Bronchial epithelial cell (primary cell): ENCODE results near the gene STK11. TPM values are rescaled to one million over a fixed set of nuclear protein-coding genes. Genes with fewer than 3 reads are reported as not detected.
A peak's percentile ranks its signal among the peaks of the same experiment; 100 is the strongest.

Source experiments
- DNase-seq: peaks from one replicate; pipeline ENCODE4 v3.0.0-alpha.2; 2010; ENCODE audit warnings: low read depth
- FAIRE-seq: peaks from 2 replicates; lab custom pipeline; 2011; peaks lifted over from hg19 to GRCh38; lab: Jason Lieb, UNC
- H3K27me3 ChIP-seq: 2 replicates; pipeline ENCODE4 v1.5.1; 2011; ENCODE audit warnings: low read length; ENCODE audit not compliant: control insufficient read depth, insufficient read depth
- H3K36me3 ChIP-seq: 2 replicates; pipeline ENCODE4 v1.5.1; 2011; ENCODE audit warnings: low read length; ENCODE audit not compliant: control insufficient read depth, insufficient read depth
- H3K4me3 ChIP-seq: 2 replicates; pipeline ENCODE4 v1.5.1; 2011; ENCODE audit warnings: mild to moderate bottlenecking, low read depth, low read length, control low read depth
- total RNA-seq: library from RNA; depleted of rRNA; stranded (reverse); fragments of >200 nt; gene quantifications from 2 replicates; pipeline ENCODE4 v1.2.1, GENCODE V29; 2014
- TF ChIP-seq, protein P1 (sequence below): IDR thresholded peaks from 2 replicates; pipeline ENCODE4 v1.5.1; 2011; ENCODE audit warnings: mild to moderate bottlenecking, moderate library complexity, low read length, control low read depth, inconsistent platforms; ENCODE audit not compliant: insufficient read depth, severe bottlenecking

Gene STK11
- total RNA-seq, 1 donor from 2014 or later = 117 TPM

- TF ChIP-seq, protein P1, sequence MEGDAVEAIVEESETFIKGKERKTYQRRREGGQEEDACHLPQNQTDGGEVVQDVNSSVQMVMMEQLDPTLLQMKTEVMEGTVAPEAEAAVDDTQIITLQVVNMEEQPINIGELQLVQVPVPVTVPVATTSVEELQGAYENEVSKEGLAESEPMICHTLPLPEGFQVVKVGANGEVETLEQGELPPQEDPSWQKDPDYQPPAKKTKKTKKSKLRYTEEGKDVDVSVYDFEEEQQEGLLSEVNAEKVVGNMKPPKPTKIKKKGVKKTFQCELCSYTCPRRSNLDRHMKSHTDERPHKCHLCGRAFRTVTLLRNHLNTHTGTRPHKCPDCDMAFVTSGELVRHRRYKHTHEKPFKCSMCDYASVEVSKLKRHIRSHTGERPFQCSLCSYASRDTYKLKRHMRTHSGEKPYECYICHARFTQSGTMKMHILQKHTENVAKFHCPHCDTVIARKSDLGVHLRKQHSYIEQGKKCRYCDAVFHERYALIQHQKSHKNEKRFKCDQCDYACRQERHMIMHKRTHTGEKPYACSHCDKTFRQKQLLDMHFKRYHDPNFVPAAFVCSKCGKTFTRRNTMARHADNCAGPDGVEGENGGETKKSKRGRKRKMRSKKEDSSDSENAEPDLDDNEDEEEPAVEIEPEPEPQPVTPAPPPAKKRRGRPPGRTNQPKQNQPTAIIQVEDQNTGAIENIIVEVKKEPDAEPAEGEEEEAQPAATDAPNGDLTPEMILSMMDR = no peak
- no peaks in the 10 kb centered on the region for H3K27me3 ChIP-seq
- FAIRE-seq (no peak), DNase-seq (no peak)
- H3K4me3 ChIP-seq = no peak overlapping the region
- H3K36me3 ChIP-seq = peaks cover 2% of the 10 kb centered on the region
These were observed 33.1 kb downstream of the STK11 start for GRCh38 chr19:1238369-1239303.

DNA sequence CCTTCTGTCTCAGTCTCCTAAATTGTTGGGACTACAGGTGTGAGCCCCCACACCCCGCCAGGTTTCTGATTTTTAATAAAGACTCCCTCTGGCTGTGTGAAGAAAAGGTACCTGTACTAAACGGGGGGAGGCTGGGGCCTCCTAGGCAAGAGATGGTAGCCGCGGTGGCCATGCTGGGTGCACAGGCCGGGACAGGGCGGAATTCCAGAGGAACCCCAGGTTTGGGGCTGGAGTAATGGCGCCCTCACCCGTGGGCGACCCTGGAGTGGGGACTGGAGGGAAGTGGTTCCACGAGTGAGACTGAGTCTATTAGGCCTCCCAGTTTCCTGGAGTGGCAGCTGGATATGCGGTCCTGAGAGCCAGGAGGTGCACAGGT, 33.8 kb downstream of the STK11 start:
- Histone ChIP-seq H3K27me3 (no peaks in the 10 kb centered on the region), H3K36me3 (peaks cover 5% of the 10 kb centered on the region), H3K4me3 (no peak overlapping the region)
- TF ChIP-seq, protein P1 = no peak
- DNase-seq (no peak), FAIRE-seq (no peak)

GRCh38 chr19:1239796-1240737, 34.5 kb downstream of the STK11 start:
- peak; percentile 64 for DNase-seq

DNA sequence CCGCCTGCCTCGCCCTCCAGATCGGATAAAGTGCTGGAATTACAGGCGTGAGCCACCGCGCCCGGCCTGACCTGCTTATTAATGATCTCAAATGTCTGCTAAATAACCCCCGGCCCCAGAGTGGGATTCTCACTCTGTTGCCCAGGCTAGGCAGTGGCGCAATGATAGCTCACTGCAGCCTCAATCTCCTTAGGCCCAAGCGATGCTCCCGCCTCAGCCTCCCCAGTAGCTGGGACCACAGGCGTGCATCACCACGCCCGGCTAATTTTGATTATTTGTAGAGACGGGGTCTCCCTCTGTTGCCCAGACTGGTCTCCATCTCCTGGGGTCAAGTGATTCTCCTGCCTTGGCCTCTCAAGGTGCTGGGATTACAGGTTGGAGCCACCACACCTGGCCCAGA, 35.3 kb downstream of the STK11 start:
- H3K36me3 ChIP-seq = peaks cover 3% of the 10 kb centered on the region
- H3K4me3 ChIP-seq = peak overlapping the region; percentile 31
- DNase-seq = no peak
- no peaks in the 10 kb centered on the region for H3K27me3 ChIP-seq
- TF ChIP-seq, protein P1 = no peak
- FAIRE-seq = no peak

More at GRCh38 chr19:1239796-1240737, 34.5 kb downstream of the STK11 start:
- no peak for FAIRE-seq
- Histone ChIP-seq H3K36me3 (peaks cover 5% of the 10 kb centered on the region), H3K4me3 (peak overlapping the region; percentile 31), H3K27me3 (no peaks in the 10 kb centered on the region)
- TF ChIP-seq, protein P1 = peak; percentile 81

DNA sequence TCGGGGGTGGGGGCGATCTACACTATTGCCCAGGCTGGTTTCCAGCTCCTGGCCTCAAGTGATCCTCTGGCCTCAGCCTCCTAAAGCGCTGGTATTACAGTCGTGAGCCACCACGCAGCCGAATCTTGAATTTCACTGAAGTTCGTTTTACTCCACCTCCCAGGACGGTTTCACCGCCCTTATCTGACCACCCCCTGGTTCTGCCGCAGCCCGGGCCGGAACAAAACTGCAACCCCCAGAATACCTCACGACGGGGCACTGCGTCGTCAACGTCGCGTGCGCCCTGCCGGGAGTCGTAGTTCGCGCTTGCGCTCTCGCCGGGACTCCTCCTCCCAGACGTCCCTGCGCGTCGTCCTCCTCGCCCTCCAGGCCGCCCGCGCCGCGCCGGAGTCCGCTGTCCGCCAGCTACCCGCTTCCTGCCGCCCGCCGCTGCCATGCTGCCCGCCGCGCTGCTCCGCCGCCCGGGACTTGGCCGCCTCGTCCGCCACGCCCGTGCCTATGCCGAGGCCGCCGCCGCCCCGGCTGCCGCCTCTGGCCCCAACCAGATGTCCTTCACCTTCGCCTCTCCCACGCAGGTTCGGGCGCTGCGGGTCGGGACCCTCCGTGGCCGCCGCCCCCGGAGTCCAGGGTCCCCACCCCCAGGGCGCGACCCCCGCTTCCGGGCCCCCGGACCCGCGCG, 36.0 kb downstream of the STK11 start, which contains the start of gene ATP5F1D:
Gene ATP5F1D, plus strand, starts transcription at position 335 of the 679 bp plus-strand sequence. Its CDS starts 100 bp downstream, at position 435.
- Histone ChIP-seq H3K27me3 (no peaks in the 10 kb centered on the region), H3K4me3 (peak within 1 kb of the TSS; percentile 62), H3K36me3 (peaks cover 3% of the 10 kb centered on the region)
- FAIRE-seq (no peak), DNase-seq (peak; percentile 81)
- TF ChIP-seq, protein P1 = no peak
